Measurements from ENCODE around the gene LMX1B. TPM values are rescaled to one million over a fixed set of nuclear protein-coding genes. Genes with fewer than 3 reads are reported as not detected.
A peak's percentile ranks its signal among the peaks of the same experiment; 100 is the strongest.

The LMX1B gene
- total RNA-seq, 1 donor from 2014 or later = 0.26 TPM

GRCh38 chr9:126583144-126583760 lies 30.5 kb upstream of the LMX1B start:
- no peak for TF ChIP-seq CTCF (IDR thresholded peaks at IDR 0.05; ENCODE audit: unreplicated experiment)
- H3K27ac Mint-ChIP-seq (ENCODE audit: unreplicated experiment) = no peak overlapping the region
- DNase-seq (ENCODE audit: low spot score) = no peak
- H3K4me1 Mint-ChIP-seq (ENCODE audit: unreplicated experiment) = peaks cover 15% of the 10 kb centered on the region
- H3K36me3 Mint-ChIP-seq (ENCODE audit: low read depth, unreplicated experiment) = no peaks in the 10 kb centered on the region
- peaks cover 5% of the 10 kb centered on the region for H3K27me3 Mint-ChIP-seq (ENCODE audit: unreplicated experiment)
- no peak overlapping the region for H3K4me3 Mint-ChIP-seq (ENCODE audit: unreplicated experiment)
- H3K9me3 Mint-ChIP-seq (ENCODE audit: unreplicated experiment) = no peaks in the 10 kb centered on the region

- TF ChIP-seq CTCF (IDR thresholded peaks at IDR 0.05; ENCODE audit: unreplicated experiment) = no peak
- H3K9me3 Mint-ChIP-seq (ENCODE audit: unreplicated experiment) = no peaks in the 10 kb centered on the region
- no peak overlapping the region for H3K4me3 Mint-ChIP-seq (ENCODE audit: unreplicated experiment)
- no peak overlapping the region for H3K27ac Mint-ChIP-seq (ENCODE audit: unreplicated experiment)
- DNase-seq (ENCODE audit: low spot score) = no peak
- no peaks in the 10 kb centered on the region for H3K36me3 Mint-ChIP-seq (ENCODE audit: low read depth, unreplicated experiment)
- peaks cover 18% of the 10 kb centered on the region for H3K4me1 Mint-ChIP-seq (ENCODE audit: unreplicated experiment)
- peaks cover 8% of the 10 kb centered on the region for H3K27me3 Mint-ChIP-seq (ENCODE audit: unreplicated experiment)
Observed at GRCh38 chr9:126584611-126585010, 29.1 kb upstream of the LMX1B start.

- no peak for DNase-seq (ENCODE audit: low spot score)
- no peaks in the 10 kb centered on the region for H3K36me3 Mint-ChIP-seq (ENCODE audit: low read depth, unreplicated experiment)
- H3K9me3 Mint-ChIP-seq (ENCODE audit: unreplicated experiment) = no peaks in the 10 kb centered on the region
- H3K4me3 Mint-ChIP-seq (ENCODE audit: unreplicated experiment) = no peak overlapping the region
- peaks cover 18% of the 10 kb centered on the region for H3K4me1 Mint-ChIP-seq (ENCODE audit: unreplicated experiment)
- H3K27me3 Mint-ChIP-seq (ENCODE audit: unreplicated experiment) = peaks cover 8% of the 10 kb centered on the region
- no peak for TF ChIP-seq CTCF (IDR thresholded peaks at IDR 0.05; ENCODE audit: unreplicated experiment)
- H3K27ac Mint-ChIP-seq (ENCODE audit: unreplicated experiment) = peak overlapping the region; percentile 66
Observed at GRCh38 chr9:126586236-126586635, 27.5 kb upstream of the LMX1B start.

GRCh38 chr9:126587187-126588185 lies 26.2 kb upstream of the LMX1B start:
- Mint-ChIP-seq H3K9me3 (ENCODE audit: unreplicated experiment) (no peaks in the 10 kb centered on the region), H3K27me3 (ENCODE audit: unreplicated experiment) (peaks cover 9% of the 10 kb centered on the region), H3K27ac (ENCODE audit: unreplicated experiment) (peak overlapping the region; percentile 97), H3K4me3 (ENCODE audit: unreplicated experiment) (no peak overlapping the region), H3K36me3 (ENCODE audit: low read depth, unreplicated experiment) (no peaks in the 10 kb centered on the region), H3K4me1 (ENCODE audit: unreplicated experiment) (peaks cover 18% of the 10 kb centered on the region)
- no peak for TF ChIP-seq CTCF (IDR thresholded peaks at IDR 0.05; ENCODE audit: unreplicated experiment)
- peak; percentile 73 for DNase-seq (ENCODE audit: low spot score)

Measured in endothelial cell (in vitro differentiated cells).